Measurements from ENCODE around the gene RNF166.

Gene RNF166

DNA sequence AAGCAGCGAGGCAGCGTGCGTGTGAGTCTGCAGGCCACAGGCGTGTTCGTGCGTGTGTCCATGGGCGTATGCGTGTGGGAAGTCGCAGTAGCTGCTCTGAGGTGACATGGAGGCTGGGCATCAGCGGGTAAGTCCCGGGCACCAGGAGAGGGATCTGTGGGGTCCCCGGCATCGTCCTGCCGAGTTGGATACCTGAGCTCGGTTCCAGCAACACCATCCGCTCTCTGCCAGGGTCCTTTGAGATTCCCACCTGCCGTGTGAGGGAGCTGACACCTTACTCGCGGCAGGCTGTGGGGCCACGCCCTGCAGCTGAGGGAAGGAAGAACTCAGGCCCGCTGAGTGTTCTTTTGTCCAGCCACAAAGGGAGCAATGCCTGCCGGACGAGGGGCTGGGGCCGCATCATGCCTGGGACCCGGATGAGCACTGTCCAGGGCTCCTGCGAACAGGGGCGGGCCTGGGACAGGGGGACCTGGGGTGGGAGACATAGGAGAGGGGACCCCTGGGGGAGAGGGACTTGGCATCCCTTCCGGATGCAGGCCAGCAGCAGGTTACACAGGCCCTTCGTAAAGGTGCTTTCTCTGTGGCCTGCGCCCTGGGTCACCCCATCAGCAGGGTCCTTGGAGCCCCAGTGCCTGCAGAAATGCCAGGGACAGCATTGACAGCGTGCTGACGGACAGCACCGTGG is 14.9 kb downstream of the RNF166 start:
- DNase-seq = no peak

DNA sequence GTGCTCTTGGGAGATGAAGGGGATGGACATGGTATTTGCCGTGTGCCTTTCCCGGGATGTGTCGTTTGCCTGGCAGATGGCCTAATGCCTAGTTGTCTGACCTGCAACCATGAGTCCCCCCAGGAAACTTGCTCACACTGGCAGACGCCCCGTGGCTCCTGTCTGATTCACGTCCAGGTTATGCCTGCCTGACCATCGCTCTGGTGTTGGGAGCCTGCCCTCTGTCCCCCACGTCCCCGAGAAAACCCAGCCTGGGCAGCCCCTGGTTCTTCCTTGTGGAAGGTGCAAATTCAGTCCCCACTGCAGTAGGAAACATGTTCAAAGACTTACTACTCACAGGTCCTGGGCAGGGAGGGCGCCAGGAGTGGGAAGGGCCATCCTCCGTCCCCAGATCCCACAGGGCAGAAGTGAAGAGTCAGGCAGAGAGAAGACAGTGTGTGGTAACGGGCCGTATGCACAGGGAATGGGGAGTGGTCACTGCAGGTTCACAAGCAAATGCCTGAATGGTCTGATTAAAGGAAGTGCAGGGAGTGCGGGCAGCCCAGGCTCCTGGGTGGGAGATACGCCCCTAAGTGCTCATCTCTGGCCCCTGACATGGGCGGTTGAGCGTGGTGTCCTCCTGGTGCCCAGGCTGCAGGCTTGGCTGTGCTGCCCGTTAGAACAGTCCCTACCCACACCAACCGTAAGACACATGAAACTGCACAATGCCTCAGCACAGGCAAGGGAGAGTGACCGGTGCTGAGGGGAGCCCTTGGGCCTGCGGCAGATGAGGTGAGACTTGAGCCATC is 15.7 kb downstream of the RNF166 start:
- DNase-seq = no peak

DNA sequence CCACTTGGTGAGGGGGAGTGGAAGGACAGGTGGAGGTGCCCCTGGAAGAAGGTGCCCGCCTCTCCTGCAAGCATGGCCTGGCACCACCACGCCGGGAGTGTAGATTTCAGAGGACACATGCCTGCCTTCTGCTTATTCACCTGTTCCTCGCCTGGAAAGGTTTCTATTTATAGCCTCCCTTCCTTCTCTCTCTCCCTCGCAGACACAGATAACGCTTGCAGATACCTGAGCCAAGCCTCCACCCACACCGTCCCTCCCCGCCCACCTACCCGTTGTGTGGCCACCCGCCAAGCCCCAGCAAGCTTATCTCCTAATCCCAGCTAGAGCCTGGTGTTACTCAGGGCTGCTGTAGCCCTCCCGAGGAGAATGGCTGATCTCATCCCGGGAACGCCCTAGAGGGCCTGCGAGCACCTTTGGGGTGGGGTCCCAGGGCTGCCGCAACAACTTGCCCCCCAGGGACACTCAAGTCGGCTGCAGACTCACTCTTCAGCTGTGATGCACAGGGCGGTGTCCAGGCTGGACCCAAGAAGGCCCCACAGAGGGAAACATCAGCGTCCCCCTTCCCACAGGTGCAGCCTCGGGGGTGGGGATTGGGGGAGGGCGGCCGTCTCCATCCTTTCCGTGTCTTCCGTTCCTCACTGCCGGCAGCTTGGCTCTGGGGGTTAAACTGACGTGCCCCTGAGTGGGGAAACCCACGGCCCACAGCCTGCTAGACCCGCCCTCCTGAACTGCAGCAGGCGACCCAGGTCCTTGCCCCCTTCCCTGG is 18.0 kb downstream of the RNF166 start:
- DNase-seq = no peak

DNA sequence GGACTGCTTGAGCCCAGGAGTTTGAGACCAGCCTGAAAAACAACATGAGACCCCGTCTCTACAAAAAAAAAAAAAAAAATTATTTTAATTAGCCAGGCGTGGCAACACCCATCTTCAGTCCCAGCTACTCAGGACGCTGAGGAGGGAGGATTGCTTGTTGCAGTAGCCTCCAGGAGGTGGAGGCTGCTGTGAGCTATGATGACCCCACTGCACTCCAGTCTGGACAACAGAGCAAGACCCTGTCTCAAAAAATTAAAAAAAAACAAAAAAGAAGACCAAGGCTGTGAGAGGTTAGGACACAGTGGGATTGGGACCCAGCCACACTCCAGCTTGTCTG is 18.6 kb downstream of the RNF166 start:
- no peak for DNase-seq

DNA sequence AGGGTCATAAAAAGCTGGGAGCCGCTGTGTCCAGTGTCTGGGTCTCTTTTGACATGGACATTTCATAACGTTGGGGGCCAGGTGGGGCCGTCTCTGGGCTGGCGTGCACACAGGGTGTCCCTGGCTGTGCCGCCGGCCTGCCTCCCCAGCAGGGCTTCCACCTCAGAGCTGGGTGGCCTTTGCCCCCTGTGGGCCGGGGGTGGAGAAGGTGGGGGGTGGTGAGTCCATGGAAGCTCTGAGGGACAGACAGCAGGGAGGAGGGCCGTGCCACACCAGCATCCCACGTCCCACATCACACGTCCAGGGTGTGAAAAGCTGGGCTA is 19.0 kb downstream of the RNF166 start:
- no peak for DNase-seq

DNA sequence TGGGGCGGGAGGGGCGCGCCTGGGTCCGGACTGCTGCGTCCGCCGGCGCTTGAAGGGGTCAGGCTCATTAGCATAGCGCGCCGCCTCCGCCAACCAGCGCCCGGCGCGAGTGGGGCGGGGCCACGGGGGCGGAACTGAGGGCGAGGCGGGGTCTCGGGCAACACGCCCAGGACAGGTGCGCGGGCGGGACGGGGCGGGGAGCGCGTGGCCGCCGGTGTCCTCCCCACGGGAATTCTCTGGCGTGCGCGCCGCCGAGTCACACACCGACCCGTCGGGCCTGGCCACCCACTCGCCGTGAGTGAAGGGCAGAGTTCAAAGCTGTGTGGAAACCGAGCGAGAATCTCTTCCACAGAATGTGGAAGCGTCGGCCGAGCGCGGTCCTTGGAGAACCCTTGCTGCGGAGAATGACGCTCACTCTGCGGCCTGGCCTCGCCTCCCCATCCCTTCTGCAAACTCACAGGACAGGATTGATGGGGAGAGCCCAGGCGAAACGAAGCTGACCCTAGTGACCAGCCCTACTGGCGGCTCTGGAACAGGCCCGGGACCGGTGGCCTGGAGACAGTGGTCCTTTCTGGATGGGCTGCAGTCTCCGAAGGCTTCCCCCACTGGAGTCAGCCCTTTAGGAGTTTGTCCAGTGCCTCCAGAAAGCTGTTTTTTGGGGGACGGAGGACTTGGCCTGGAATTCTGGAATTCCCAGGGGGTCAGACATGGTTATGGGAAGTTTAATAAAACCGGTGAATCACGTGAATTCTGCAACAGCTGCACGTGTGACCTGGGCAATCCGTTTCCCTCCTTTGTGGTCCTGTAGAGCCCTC is 19.6 kb downstream of the RNF166 start, which contains the start of gene SNAI3:
SNAI3 (minus strand) TSS at position 69 of the 815 bp plus-strand sequence. CDS start 101 bp downstream, outside the sequence.
- DNase-seq = peak; percentile 86

DNA sequence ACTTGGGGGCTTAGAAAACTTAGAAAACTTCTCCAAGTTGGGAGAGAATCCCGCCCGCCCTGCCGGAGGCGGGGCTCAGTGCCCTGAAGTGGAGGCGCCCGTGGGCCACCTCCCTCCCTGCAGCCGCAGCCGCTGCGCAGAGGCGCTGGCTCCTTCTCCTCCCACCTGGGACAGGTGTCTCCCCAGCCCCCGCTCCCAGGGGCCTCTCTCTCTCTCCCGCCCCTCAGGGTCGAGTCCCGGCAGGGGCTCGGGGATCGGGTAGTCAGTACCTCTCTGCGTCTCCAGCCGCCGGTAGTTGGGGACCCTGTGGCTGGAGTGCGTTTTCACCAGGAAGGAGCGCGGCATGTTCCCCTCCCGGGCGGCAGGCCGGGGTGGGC is 20.2 kb downstream of the RNF166 start:
- peak; percentile 30 for DNase-seq

DNA sequence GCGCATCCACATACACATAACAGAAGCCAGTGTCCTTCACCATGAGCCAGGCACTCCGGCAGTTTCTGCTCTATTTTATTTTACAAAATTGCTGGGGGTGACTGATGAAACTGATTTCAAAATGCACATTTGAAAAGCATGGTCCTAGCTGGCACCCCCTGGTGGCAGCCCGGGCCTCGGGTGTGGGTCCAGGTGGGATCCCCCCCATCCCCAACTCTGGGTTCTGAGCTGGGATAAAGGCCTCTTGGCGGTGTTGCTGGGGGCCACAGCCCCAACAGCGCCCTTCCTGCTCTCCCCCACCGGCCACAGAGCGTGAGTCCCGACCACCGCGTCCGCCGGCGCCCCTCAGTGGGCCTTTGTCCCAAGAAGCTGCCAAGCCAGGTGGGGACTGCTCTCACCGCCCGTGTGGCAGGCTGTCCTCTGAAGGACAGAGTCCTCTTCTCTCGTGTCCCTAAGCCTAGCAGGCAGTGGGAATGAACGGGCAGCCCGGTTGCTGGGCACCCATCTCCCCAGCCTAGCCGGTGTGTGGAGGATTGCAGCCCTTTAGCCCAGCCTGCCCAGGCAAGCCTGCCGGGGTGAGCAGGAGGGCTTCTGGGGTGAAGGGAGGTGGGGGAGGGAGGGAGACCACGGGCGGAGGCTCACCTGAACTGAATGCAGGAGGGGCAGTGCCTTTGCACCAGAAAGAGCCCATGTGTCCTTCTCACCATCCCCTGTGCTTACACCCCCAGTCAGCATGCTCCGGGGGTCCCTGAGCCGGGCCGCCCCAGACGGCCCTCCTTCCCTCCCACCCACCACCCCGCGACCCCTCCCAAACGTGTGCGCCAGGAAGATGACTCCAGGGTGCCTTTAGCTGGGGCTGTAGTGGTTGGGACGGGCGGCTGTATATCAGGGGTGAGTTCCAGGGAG is 20.8 kb downstream of the RNF166 start:
- DNase-seq = peak; percentile 65

DNA sequence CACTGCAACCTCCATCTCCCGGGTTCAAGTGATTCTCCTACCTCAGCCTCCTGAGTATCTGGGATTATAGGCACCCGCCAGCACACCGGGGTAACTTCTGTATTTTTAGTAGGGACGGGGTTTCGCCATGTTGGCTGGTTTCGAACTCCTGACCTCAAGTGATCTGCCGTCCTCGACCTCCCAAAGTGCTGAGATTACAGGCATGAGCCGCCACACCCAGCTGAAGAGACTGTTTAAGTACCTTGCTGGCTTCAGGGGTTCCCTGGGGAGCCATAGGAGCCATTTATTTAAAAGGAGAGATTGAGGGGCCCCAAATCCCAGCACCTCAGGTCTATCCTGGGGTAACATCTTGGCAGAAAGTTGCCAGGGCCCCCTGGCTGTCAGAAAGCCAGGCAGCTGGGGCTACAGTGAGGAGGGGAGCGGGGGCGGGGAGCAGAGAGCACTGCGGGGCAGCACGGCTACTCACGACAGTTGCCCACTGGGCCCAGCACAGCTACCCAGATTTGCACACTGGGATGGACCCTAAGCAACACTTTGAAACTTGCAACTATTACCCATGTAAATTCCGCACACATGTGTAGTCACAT is 21.5 kb downstream of the RNF166 start:
- no peak for DNase-seq

DNA sequence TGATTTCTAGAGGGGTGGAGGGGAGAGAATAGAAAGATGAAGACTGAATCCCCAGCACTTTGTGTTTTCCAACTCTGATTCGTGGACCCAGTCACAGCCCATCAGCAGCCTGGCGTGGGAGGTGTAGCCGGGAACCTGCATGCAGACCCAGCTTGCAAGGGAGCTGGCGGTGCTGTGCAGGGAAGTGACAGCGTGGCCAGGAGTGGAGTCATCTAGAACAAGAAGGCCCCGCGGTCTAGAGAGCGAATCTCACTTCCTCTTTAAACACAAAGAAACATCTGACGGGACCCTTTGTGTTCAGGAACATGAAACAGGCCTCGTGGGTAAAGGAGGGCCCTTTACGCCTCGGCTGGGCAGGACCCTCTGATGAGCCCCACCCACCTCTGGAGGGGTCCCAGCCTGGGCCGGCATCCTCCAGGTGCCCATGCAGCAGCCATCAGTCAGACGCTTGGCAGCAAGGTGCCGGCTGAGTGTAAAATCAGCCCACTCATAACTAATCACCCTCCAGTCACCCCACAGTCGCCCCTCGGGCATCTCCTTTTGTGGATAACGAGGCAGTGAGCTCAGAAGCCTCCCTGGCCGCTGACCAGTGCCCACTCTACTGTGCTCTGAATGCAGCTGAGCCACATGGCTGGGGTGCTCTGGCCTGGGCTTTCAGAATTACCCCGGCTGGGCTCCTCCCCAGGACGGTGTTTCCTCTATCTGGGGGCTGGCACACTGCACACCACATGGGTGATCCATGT is 24.3 kb downstream of the RNF166 start:
- DNase-seq = peak; percentile 61

DNA sequence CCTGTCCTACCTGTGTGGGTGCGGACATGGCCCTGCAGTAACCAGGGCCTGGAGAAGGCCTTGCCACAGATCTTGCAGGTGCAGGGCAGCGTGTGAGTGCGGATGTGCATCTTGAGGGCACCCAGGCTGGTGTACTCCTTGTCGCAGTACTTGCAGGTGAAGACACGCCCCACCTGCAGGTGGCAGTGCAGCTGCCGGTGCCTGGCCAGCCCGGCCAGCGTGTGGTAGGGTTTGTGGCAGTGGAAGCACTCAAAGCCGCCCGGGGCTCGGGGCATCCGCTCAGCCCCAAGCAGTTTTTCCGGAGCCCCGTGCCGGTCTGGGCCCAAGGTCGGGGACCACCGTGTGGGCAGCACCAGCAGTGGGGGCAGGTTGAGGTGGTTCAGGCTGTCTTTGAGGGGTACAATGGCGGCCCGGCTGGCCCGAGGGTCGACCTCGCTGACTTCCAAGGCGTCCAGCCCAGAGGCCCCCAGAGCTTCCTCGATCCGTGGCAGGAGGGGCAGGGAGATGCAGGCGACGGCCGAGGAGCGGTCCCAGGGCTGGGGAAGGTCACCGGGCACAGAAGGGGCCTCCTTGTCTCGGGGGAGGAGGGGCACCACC is 25.0 kb downstream of the RNF166 start:
- peak; percentile 26 for DNase-seq

DNA sequence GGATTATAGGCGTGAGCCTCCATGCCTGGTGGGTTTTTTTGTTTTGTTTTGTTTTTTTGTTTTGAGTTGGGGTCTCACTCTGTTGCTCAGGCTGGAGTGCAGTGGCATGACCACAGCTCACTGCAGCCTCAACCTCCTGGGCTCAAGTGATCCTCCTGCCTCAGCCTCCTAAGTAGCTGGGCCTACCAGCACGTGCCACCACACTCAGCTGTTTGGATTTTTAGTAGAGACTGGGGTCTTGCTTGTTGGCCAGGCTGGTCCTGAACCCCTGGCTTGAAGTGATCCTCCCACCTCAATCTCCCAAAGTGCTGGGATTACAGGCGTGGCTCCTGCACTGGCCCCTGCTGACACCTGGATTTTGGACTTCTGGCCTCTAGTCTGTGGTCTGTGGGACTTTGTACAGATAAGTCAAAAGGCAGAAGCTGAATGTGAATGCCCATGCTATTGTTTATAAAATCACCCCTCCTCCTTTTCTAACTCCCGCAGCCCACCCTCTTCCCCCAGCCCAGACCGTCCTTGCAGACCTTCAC is 25.6 kb downstream of the RNF166 start:
- DNase-seq = no peak

DNA sequence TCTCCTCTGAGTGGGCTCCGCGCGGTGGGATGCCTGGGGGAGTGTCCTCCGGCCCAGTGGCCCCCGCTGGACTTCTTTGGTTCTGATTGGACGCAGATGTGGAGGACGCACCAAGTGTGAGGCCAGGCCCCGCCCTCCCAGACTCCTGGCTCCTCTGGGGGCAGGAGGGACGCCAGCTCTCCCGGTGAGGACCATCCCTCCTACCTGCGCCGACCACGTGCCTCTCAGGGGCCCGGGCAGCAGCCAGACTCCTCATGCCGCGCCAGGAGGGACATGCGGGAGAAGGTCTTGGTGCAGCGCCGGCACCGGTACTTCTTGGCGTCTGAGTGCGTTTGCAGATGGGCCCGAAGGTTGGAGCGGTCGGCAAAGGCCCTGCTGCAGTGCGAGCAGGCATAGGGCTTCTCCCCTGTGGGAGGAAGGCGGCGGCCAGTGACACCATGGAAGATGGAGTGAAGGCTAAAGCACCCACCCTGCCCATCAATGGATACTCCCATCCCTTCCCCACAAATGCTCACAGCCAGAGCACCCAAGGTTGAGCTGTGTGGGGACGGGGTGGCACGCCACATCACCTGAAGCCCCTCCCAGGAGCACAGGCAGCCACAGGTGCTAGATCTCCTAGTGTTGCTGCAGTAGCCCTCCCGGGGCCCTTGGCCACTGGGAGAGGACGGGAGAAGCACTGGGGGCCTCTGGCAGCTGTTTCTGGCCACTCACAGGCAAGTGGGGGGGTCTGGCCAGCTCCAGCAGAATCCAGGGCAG is 27.8 kb downstream of the RNF166 start:
- no peak for DNase-seq

DNA sequence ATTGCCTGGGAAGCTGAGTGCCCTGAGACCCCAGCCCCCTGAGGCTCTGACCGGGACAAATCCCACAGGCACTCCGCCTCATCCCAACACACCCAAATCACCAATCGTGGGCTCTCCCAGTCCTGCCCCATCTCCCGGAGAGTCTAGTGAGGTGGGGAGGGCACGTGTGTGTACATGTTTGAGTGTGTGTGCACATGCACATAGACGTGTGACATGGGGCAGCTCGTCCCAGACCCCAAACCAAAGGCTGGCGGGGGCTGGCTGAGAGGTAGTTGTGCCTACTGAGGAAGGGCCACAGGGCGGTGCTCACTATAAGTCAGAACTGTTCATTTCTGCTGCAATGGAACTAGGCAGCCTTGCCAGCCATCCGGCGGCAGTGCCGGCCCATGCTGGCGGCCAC is 28.5 kb downstream of the RNF166 start:
- DNase-seq = no peak

DNA sequence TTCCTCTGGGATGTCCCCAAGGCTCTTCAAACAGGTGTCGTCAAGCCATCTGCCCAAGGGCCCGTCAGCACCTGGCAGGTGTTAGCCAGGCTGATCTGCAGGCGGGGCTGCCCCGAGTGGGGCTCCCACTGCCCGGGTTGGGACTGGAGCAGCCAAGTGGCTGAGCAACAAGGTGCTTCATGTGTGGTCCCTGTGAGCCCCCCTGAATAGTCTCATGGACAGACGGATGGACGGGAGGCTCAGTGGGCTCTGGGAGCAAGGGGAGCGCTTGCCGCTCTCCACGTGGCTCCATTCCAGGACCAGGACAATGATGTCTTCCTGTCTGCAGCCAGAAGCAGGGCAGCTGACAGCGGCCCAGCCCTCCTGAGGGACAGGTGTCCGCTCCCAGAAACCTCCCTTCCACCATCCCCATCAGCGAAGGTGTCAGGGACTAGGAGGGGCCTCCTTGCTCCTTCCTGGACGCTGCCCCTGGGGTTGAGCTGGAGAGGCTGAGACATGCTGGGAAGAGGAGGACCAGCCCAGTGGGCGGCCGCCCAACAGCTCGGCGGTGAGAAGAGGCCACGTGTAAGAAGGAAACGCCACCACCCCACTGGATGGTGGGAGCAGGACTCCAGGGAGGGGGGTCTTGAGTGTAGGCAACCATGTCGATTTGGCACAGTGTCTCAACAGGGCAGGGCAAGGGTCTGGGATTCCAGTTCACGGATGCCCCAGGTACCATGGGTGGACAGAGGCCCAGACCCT is 29.5 kb downstream of the RNF166 start:
- DNase-seq = no peak

DNA sequence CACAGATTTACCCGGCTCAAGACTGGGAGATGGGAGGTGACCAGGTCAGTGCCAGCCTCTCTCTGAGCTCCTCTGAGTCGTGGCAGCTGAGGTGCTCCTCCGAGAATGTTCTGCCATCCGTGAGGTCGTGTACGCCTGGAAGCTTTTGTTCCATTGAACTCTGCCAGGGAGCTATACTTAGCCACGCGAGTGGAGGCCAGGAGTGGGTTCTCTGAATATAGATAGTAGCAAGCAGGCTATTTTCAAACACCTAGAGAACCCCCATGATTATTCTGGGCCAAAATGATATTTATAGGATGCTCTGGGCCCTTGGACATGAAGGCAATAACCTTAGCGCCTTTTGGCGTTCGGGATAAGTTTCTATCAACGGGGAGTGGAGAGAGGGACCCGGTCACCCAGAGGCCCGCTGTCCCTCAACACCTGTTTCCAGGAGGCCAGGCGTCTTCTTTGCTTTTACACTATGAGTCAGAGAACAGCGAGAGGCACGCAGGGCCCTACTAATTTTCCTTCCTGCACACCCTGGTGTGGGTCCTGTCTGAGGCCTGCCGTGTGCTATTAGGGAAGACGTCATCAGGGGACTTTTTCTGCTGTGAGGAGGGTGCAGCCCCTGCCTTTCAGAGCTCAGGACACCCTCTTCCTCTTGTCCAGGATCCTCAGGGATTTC is 32.4 kb downstream of the RNF166 start:
- no peak for DNase-seq

DNA sequence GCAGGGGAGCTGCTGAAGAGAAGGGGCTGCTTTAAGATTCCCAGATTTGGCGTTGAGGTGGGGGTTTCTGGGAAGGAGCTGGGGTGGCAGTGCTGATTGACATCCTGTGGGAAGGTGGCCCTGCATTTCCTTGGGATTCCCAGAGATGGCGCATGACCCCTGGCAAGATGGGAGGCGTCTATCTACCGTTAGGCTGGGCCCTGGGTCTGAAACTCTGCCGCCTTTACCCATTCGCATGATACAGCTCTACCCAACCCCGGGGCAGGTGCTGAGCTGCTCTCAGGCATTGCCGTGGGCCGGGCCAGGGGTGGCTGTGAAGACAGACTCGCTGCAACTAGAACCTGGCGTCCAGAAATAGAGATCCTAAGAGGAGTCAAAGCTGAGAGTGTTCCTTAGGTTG is 33.4 kb downstream of the RNF166 start:
- DNase-seq = no peak

DNA sequence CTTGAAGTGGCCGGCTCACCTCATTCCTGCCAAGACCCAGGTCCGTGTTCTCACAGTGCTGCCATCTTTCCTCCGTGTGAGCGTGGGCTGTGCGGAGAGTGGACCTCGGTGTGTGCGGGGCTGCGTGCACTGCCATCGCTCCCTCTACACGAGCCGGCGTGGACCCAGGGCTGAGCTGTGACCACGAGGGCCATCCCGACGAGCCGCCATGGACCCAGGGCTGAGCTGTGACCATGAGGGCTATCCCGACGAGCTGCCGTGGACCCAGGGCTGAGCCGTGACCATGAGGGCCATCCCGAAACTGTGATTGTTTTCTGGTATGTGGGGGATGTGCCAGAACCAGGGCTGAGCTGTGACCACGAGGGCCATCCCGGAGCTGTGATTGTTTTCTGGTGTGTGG is 34.4 kb downstream of the RNF166 start:
- no peak for DNase-seq

Data from stimulated activated CD4-positive, alpha-beta T cell treated with anti-CD3 and anti-CD28 coated beads, Interleukin-12 subunit alpha, Interleukin-12 subunit beta, amount 100 ng/mL, for 4 hours (primary cell).